HG03439 (cell line): ENCODE measurements around the gene POLR2E.

ENCODE experiments used
- ATAC-seq: cut with Tn5 transposase; IDR thresholded peaks from one replicate; pipeline ENCODE4 v1.9.1; 2021; ENCODE audit warnings: mild to moderate bottlenecking, moderate library complexity; ENCODE audit not compliant: unreplicated experiment

The POLR2E gene

GRCh38 chr19:1111641-1112267, 16.6 kb upstream of the POLR2E start:
- no peak for ATAC-seq

- no peak for ATAC-seq
These were observed 15.8 kb upstream of the POLR2E start for GRCh38 chr19:1110809-1111640.

GRCh38 chr19:1109697-1110671, 14.8 kb upstream of the POLR2E start:
- ATAC-seq, result no peak

- ATAC-seq, result no peak
These were observed 13.9 kb upstream of the POLR2E start for GRCh38 chr19:1109032-1109551.

- no peak for ATAC-seq
These were observed 13.3 kb upstream of the POLR2E start for GRCh38 chr19:1108291-1109031.

- no peak for ATAC-seq
These were observed 12.6 kb upstream of the POLR2E start for GRCh38 chr19:1107661-1108261.

- ATAC-seq, result no peak
These were observed 11.9 kb upstream of the POLR2E start for GRCh38 chr19:1106841-1107660.

GRCh38 chr19:1105873-1106840, 11.0 kb upstream of the POLR2E start:
- ATAC-seq, result no peak

GRCh38 chr19:1105008-1105872, 10.1 kb upstream of the POLR2E start:
- no peak for ATAC-seq

GRCh38 chr19:1104311-1105007, 9.3 kb upstream of the POLR2E start:
- peak; percentile 35 for ATAC-seq

GRCh38 chr19:1103708-1104310, 8.6 kb upstream of the POLR2E start, which contains the start of gene GPX4:
TSS of gene GPX4 (plus strand) at chr19:1103994. CDS start at chr19:1104044, 50 bp downstream.
- peak; percentile 67 for ATAC-seq

- no peak for ATAC-seq
These were observed 8.0 kb upstream of the POLR2E start for GRCh38 chr19:1103132-1103707.

GRCh38 chr19:1102407-1103131, 7.4 kb upstream of the POLR2E start:
- ATAC-seq, result peak; percentile 23

- ATAC-seq, result no peak
These were observed 6.1 kb upstream of the POLR2E start for GRCh38 chr19:1101337-1101698.
